HG03565 (cell line): ENCODE results near the gene RMND5B.

Experiments
- ATAC-seq: cut with Tn5 transposase; IDR thresholded peaks from one replicate; pipeline ENCODE4 v1.9.1; 2021; ENCODE audit warnings: mild to moderate bottlenecking, moderate library complexity; ENCODE audit not compliant: unreplicated experiment

The RMND5B gene

GRCh38 chr5:178199581-178200434, 69.0 kb downstream of the RMND5B start:
- no peak for ATAC-seq
